Activated CD4-positive, alpha-beta T cell treated with anti-CD3 and anti-CD28 coated beads for 4 hours (primary cell): Measurements from ENCODE around the gene SAMD15.
"Not testable (repeated sequence)": the region's sequence is repeated elsewhere in the genome, so short reads cannot be mapped to it uniquely, and the experiment has no call there.

Experiments
- DNase-seq, 2 donors: peaks; one replicate each; pipeline ENCODE4 v3.0.0-alpha.2; 2020

SAMD15 gene

DNA sequence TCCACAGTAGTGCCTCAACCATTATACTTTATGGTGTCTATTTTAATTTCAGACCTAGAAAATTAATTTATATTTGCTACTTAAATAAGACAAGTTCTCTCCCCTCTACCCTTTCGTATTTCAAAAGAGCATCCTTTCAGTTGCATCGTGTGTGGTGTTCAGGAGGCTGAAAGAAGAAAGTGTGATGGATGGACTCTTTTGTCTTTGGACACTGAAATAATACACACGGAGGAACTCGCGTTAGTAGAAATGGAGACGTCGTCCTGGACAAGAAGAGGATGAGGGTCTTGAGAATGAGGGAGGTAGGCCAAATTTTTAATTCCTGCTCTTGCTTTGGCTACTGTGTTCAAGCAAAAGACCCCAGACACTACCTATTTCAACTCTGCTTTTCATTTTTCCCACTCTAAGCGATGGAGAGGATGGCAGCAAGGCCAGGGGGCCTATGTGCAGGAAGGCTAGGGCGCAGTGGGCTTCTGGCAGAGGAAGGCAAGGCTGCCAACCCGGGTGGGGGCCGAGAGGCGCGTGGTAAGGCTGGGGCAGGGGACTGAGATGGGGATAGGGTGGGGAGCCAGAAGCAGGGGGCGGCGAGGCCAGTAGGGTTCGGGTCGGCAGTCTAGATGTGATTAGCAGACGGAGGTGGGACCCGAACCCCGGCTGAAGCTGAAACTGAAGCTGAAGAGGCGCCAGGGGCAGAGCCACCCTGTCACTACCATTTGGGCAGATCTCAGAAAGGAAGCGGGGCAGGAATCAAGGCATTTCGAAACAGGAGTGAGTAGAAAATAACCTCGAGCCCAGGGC lies 1.0 kb upstream of the SAMD15 start:
- peak in 1 of 2 donors; percentile 16 for DNase-seq

DNA sequence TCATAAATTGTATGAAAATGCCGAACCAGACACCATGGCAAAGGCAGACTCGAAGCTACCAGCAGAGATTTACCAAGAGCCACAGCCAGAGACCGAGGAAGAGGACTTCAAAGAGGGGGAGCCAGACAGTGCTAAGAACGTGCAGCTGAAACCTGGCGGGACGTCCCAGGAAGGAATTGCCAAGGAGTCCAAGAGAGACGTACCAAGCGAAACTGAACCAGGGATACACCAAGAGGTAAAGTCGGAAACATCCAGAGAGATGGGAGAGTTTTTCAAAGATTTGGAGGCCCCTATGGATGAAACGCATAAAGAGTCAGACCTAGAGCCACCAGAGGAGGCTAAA lies 294 bp downstream of the SAMD15 start:
- no peak for DNase-seq

DNA sequence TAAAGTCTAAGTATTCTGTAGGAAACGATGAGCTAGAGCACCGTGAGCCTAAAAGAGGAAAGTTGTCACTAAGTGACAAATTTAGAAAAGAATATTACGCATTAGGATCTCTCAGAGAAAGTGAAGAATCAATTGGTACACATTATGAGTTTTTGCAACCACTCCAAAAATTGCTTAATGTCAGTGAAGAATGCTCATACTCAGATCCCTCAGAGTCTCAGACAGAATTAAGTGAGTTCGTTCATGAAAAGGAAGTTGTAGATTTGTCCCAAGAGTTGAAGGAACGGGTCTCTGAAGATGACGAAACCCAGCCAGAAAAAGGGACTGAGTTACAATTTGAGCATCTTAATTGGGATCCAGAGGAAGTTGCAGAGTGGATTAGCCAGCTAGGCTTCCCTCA lies 1.5 kb downstream of the SAMD15 start:
- no peak for DNase-seq

DNA sequence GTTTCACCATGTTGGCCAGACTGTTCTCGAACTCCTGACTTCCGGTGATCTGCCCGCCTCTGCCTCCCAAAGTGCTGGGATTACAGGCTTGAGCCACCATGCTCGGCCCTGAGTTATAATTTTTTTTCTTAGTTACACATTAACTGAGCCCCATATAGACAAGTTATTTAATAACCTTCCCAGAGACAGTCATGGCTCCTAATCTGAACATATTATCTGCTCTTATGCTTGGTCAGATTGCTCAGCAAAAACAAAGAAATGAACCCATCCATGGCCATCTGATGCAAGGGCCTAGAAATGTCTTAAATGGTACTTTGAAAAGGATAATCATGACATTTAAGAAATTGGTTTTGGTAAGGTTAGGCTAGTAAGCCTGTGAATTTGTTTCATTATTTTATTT lies 13.0 kb downstream of the SAMD15 start:
- no peak for DNase-seq

DNA sequence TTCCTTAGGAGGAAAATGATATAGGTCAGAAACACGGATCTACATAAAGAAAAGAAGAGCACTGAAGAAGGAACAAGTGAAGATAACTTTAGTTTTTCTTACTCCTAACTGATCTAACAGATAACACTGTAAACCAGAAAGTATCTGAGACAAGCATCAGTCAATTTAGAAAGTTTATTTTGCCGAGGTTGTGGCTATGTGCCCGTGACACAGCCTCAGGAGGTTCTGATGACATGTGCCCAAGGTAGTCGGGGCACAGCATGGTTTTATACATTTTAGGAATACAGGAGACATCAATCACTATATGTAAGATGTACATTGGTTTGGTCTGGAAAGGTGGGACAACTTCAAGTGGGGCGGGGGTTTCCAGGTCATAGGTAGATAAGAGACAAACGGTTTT lies 23.0 kb downstream of the SAMD15 start:
- DNase-seq: no peak

DNA sequence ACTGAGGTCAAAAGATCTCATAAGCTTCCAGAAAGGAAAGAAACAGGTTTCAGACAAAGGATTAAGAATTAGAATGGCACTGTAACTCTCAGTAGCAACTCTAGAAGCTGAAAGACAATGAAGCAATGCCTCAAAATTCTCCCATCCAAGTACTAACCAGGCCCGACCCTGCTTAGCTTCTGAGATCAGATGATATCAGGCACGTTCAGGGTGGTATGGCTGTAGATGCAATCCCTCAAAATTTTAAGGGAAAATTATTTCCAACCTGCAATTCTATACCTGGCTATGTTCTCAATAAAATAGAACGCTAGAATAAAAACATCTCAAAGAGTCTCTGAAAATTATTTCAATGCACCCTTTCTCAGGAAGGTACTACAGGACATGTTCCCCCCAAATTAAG lies 26.6 kb downstream of the SAMD15 start:
- no peak for DNase-seq

DNA sequence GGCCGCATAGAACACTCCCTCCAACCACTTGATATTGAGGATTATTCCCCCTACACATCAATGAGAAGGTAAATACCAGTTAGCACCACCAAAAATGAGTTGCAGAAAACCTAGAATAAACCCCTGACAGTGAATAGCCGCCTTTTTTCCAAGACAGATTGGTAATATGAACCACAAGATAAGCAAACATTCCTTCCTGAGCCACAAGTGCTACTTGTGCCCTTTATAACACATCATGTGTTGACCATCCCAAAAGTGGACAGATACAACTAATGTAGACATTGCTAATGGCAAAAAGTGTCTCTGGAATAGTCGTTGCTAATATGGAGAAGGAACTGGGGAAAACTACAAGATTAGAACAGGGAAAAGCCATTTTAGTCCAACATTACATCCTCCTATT lies 28.9 kb downstream of the SAMD15 start:
- DNase-seq: no peak

DNA sequence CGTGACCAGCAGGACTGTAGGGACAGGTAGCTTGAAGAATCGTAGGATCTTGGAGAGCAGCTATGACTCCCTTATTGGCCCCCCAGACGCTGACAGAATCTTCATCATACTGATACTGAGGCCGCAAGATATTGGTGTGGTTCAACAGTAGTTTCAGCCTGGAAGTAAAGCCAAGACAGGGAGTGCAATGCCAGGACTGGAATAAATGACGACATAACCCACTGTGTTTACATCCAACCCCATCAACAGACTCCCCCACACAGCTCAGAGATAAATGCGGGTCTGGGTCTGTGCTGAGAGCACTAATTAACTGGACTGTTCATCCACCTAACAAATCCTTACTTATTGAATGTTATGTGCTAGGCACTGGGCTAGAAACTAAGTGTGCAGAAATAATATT lies 29.5 kb downstream of the SAMD15 start:
- no peak for DNase-seq

DNA sequence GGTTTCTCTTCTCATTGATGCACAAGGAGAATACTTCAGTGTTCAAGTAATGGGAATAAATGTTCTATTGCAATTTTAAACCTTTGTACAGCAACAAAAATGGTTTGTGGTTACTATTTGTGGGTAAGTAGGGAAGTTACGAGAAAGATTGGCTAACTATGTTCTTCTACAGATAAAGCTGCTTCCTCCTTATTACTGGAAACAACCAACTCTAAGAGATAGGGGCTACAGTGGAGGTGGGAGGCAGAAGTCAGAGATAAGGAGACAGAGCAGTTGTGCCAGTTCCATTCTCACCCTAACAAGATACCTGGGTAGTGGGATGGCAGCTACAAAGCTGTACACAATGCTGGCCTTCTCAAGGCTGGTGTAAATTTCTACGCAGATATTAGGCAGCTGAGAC lies 30.0 kb downstream of the SAMD15 start:
- no peak for DNase-seq

DNA sequence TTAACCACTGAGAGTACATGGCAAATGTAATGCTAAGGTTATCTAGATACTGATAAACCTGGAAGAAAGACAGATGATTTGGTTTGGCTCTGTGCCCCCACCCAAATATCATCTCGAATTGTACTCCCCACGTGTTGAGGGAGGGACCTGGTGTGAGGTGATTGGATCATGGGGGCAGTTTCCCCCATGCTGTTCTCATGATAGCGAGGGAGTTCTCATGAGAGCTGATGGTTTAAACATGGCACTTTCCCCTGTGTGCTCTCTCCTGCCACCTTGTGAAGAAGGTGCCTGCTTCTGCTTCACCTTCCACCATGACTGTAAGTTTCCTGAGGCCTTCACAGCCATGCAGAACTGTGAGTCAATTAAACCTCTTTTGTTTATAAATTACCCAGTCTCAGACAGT lies 32.0 kb downstream of the SAMD15 start:
- no peak for DNase-seq

DNA sequence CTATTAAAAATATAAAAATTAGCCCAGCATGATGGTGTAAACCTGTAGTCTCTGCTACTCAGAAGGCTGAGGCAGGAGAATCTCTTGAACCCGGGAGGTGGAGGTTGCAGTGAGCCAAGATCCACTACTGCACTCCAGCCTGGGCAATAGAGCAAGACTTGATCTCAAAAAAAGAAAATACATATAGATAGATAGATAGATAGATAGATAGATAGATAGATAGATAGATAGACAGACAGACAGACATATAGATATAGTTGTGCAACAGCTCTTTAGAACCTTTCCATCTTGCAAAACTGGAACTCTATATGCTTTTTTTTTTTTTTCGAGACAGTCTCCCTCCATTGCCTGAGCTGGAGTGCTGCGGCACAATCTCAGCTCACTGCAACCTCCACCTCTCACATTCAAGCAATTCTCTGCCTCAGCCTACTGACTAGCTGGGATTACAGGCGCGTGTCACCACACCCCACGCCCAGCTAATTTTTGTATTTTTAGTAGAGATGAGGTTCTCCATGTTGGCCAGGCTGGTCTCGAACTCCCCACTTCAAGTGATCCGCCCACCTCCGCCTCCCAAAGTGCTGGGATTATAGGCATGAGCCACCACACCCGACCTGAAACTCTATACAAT lies 38.3 kb downstream of the SAMD15 start:
- DNase-seq: not testable (repeated sequence)

DNA sequence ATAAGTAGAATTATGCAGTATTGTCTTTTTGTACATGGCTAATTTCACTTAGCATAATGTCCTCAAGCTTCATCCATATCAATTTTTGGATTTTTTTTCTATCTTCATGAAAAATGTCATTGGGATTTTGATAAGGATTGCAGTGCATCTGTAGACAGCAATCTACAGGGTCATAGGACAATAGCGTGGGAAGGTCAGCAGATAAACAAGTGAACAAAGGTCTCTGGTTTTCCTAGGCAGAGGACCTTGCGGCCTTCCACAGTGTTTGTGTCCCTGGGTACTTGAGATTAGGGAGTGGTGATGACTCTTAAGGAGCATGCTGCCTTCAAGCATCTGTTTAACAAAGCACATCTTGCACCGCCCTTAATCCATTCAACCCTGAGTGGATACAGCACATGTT lies 38.9 kb downstream of the SAMD15 start:
- not testable (repeated sequence) for DNase-seq

DNA sequence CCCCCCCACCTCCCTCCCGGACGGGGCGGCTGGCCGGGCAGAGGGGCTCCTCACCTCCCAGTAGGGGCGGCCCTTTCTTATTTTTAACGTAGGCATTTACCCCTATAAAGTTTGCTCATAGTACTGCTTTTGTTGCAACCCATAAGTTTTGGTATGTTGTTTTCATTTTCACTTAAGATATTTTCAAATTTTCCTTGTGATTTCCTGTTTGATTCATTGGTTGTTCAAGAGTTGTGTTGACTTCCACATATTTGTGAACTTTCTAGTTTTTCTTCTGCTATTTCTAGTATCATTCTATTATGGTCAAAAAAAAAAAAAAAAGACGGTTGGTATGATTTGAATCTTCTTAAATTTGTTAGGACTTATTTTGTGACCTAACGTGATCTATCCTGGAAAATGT lies 39.7 kb downstream of the SAMD15 start:
- DNase-seq: no peak

DNA sequence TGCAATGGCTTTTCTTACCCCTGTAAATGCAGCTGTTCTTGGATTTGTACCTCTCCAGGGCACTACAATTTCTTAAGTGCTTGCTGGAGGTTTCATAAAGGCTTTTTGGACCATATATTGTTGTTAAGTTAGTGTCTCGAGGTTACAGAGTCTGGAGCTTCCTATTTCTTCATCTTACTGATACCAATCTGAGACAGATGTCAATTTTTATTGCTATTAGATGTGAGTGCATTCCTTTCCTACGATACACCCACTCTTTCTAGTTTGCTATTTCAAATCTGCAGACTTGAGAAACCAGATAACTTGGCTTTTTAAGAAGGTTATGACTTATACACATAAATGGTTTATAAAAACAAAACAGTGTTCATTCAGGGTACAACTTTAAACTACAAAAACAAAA lies 44.0 kb downstream of the SAMD15 start:
- no peak for DNase-seq

DNA sequence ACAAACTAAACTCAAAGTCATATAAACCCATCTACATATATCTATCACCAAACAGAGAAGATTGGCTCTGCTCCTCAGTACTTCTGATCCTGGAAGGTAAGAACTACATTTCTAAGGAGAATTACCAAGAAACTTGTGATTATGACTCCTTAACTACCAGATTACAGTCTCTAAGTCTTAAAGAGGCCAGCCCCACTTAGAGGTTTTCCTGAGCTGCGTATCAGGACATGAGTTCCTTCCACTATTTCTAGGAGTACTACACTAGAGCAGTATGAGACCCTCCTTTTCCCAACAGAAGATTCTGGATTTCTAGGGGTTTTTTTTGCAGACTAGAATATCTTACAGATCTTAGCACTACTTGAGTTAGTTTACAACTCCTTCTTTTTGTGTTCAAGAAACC lies 46.2 kb downstream of the SAMD15 start, which contains the start of gene NOXRED1:
NOXRED1 (minus strand) TSS at position 101 of the 400 bp plus-strand sequence. CDS start 634 bp downstream, outside the sequence.
- no peak for DNase-seq

DNA sequence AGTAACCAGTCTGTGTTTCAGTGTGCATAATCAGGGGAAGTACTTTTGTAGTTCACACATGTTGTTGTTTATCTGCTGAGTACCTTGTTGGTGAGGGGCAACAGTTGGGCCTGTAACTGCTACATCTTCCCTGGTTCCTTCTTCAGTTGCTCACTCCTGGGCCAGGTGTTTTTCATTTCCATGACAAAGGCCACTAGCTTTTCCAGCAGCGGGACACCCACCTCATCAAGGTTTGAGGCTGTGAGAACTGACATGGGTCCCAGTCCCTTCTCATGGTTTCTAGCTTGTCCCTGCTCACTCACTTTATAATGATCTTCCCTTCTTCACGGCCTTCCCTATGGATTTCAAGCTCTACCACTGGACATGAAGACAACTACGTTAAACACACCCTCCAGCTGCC lies 47.7 kb downstream of the SAMD15 start:
- no peak for DNase-seq

DNA sequence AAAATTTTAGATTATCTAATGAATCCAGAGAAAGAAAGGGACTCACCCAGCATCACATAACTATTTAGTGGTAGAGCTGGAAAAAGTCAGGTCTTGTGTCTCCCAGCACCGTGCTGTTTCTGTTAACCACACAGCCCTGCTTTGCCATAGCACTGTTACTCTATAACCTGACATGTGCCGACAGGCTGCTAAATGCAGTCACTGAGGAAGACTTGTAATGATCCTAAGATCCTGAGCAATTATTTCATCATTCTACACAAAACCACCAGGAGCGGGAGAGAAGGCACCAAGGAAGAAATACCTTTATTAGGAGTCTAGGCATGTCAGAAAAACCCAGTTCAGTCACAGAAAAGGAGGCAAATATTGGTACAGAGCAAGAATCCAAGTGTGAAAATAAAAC lies 49.2 kb downstream of the SAMD15 start:
- no peak for DNase-seq

DNA sequence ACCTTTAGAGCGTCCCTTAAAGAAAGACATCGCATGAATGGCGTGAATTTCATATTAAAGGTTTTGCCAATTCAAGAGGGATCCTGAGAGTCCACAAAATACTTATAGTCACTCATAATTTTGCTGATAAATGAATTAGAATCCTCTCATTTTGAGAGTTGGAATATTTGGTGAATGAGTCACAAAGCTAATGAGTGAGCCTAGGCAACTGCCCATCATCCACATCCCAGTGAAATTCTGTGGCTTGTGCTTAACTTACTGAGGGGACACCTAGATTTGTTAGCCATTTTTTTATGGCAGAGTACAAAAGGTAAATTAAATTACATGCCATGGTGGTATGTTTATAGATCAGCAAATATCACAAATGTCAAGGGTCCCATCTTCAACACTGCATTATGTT lies 58.9 kb downstream of the SAMD15 start:
- no peak for DNase-seq

DNA sequence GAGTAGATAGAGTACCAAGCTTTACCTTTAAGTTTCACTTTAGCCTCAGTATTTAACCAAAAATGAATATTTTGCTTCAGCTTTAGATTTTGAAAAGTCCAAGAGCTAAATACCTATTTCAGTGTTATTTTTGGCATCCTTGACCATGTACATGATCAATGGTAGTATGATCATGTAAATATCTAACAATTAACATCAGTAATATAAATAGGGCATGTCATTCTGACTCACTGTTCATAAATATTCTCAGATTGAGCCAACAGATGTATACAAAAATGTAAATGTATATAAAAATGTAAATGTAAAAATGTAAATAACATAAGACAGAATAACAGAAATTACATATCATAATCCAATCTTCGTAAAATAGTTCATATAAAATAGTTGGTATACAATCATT lies 61.4 kb downstream of the SAMD15 start:
- no peak for DNase-seq

DNA sequence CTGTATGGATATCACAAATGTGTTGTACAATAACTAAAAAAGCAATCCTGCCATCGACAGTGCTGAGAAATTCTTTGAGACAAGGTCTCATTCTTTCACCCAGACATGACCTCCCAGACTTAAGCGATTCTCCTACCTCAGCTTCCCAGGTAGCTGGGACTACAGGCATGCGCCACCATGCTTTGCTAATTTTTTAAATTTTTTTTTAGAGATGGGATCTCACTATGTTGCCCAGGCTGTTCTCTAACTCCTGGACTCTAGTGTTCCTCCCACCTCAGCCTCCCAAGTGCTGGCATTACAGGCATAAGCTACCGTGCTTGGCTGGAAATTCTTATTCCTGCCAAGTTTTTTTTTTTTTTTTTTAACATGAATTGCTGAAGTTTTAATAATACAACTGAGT lies 62.7 kb downstream of the SAMD15 start:
- no peak for DNase-seq
